Ovary (tissue), 9 donors: ENCODE measurements around the gene SDCCAG8. TPM values are rescaled to one million over a fixed set of nuclear protein-coding genes. Genes with fewer than 3 reads are reported as not detected.

ENCODE experiments used
- DNase-seq, 5 donors: peaks; one replicate each; pipeline ENCODE4 v3.0.0-alpha.2; 2019 to 2020
- H3K27ac ChIP-seq, 2 donors: fragments of 200-600 bp; one replicate each; pipeline versions ENCODE4 v1.5.1 to v1.8.0; 2019 to 2022
- H3K27me3 ChIP-seq: fragments of 200-600 bp; one replicate; pipeline ENCODE4 v1.8.0; 2022
- H3K36me3 ChIP-seq: fragments of 200-600 bp; sonication (generic); one replicate; pipeline ENCODE4 v1.5.1; 2019
- H3K4me1 ChIP-seq: one replicate; pipeline ENCODE4 v1.8.1; 2013; ENCODE audit warnings: mild to moderate bottlenecking, moderate library complexity; ENCODE audit not compliant: insufficient read depth
- H3K4me3 ChIP-seq: fragments of 200-600 bp; sonication (generic); one replicate; pipeline ENCODE4 v1.5.1; 2017
- H3K9me3 ChIP-seq, 2 donors: fragments of 200-600 bp in 1 of 2; sonication (generic) in 1 of 2; one replicate each; pipeline versions ENCODE4 v1.5.1 to v1.8.1; 2013 to 2019; ENCODE audit warnings: mild to moderate bottlenecking in 1 of 2, moderate library complexity in 1 of 2
- EP300 ChIP-seq: sonication (generic); formaldehyde crosslinking; IDR thresholded peaks from one replicate; pipeline ENCODE4 v1.6.1; 2017; ENCODE audit warnings: antibody characterized with exemption
- POLR2A ChIP-seq: fragments of 450-650 bp; IDR thresholded peaks from one replicate; pipeline ENCODE4 v1.6.1; 2017; ENCODE audit warnings: antibody characterized with exemption, mild to moderate bottlenecking, moderate library complexity
- WGBS, 3 donors: extraction: QIAGEN DNeasy Blood & Tissue Kit in 1 of 3; methylation state at CpG; one replicate each; pipeline versions ENCODE4 v1.1.5 to v1.1.7; 2013 to 2017; 5-methylcytosine and 5-hydroxymethylcytosine counted together
- intact Hi-C, 4 donors: fragments of 100-400 bp; cut with DNase I; formaldehyde crosslinking; loops; one replicate each; pipeline versions ENCODE4 v1.11.0 to v1.15.1; 2022 to 2023
- microRNA-seq, 3 donors: library from miRNA; unstranded; fragments of <30 nt; microRNA quantifications; one replicate each; pipeline versions ENCODE4 to v1.2.0, GENCODE V29; 2019 to 2020
- polyA plus RNA-seq, 2 donors: library from polyadenylated mRNA; stranded (reverse); fragments of 200-250 nt in 1 of 2; fragments of 350-450 nt in 1 of 2; fragmentation: Illumina TruSeq in 1 of 2; extraction: RNeasy Lipid Tissue Mini Kit (QIAGEN cat#74804) in 1 of 2; gene quantifications; one replicate each; pipeline ENCODE4 v1.2.3, GENCODE V29; 2013 to 2014
- small RNA-seq: library from RNA; depleted of rRNA; stranded (forward); fragments of <200 nt; gene quantifications from one replicate; pipeline ENCODE3, GENCODE V24; 2016
- total RNA-seq, 7 donors: library from RNA; depleted of rRNA in 2 of 7; stranded (reverse); fragments of >200 nt in 2 of 7; fragmentation: NEBNext Ultra II Directional in 3 of 7; extraction: Animal tissue kit (Norgen Biotek cat#: 25700) in 3 of 7; gene quantifications; one replicate each; pipeline versions ENCODE4 v1.1.0 to v1.2.4, GENCODE V29; 2016 to 2023
- TF ChIP-seq, protein P1 (sequence below), 3 donors: fragments of 450-650 bp in 2 of 3; fragments of 200-600 bp in 1 of 3; IDR thresholded peaks; one replicate each; pipeline versions ENCODE4 v1.5.1 to v1.8.0; 2016 to 2022; ENCODE audit warnings: antibody characterized with exemption in 3 of 3, mild to moderate bottlenecking in 1 of 3
- donor health status: DM: no; HTN: no; CAD: no; lungs with moderate emphysema.
- donor health status: DM: no; HTN: no; CAD: no.
- donor health status: Bipolar disorder and iron deficiency.
- donor health status: DM: yes; HTN: yes; CAD: no.
- donor health status: DM: no; HTN: no; CAD: no.
- donor health status: DM: yes; HTN: yes; CAD: no.

SDCCAG8 gene
- total and polyA plus RNA-seq, 9 donors, result 19.8 to 45.9 (median 30.6) TPM

GRCh38 chr1:243548516-243548915, 292.7 kb downstream of the SDCCAG8 start:
- intact Hi-C loops, result no loop called here
- no peak for DNase-seq
- 83 to 86% (median 84%) methylated on average over 1 of the region's 1 CpG for WGBS, 3 donors
- Histone ChIP-seq H3K36me3 (no peaks in the 10 kb centered on the region), H3K9me3 (no peaks in the 10 kb centered on the region), H3K4me1 (no peaks in the 10 kb centered on the region), H3K4me3 (no peak overlapping the region), H3K27me3 (no peaks in the 10 kb centered on the region), H3K27ac (no peak overlapping the region)
- TF ChIP-seq, protein P1, sequence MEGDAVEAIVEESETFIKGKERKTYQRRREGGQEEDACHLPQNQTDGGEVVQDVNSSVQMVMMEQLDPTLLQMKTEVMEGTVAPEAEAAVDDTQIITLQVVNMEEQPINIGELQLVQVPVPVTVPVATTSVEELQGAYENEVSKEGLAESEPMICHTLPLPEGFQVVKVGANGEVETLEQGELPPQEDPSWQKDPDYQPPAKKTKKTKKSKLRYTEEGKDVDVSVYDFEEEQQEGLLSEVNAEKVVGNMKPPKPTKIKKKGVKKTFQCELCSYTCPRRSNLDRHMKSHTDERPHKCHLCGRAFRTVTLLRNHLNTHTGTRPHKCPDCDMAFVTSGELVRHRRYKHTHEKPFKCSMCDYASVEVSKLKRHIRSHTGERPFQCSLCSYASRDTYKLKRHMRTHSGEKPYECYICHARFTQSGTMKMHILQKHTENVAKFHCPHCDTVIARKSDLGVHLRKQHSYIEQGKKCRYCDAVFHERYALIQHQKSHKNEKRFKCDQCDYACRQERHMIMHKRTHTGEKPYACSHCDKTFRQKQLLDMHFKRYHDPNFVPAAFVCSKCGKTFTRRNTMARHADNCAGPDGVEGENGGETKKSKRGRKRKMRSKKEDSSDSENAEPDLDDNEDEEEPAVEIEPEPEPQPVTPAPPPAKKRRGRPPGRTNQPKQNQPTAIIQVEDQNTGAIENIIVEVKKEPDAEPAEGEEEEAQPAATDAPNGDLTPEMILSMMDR (IDR thresholded peaks at IDR 0.05), result no peak
- TF ChIP-seq POLR2A, result no peak
- no peak for TF ChIP-seq EP300

GRCh38 chr1:243549108-243549507, 293.3 kb downstream of the SDCCAG8 start:
- Histone ChIP-seq H3K27ac (no peak overlapping the region), H3K9me3 (no peaks in the 10 kb centered on the region), H3K4me3 (no peak overlapping the region), H3K4me1 (no peaks in the 10 kb centered on the region), H3K36me3 (no peaks in the 10 kb centered on the region), H3K27me3 (no peaks in the 10 kb centered on the region)
- intact Hi-C loops, result no loop called here
- TF ChIP-seq, protein P1 (IDR thresholded peaks at IDR 0.05), result no peak
- no peak for TF ChIP-seq EP300
- DNase-seq, result no peak

Small RNA genes within 50 kb of the gene (microRNA-seq; reads per million reads assigned to microRNA genes)
- gene MIR4677, result 0.71 to 2.0 (median 0.75) reads per million in 3 donors

Small RNA genes within 50 kb of the gene (small RNA-seq; reads per million reads assigned to genes)
- 5.6 reads per million, percentile 81 among the genes with 10 or more reads in this experiment for gene MIR4677

Other genes starting within 250 kb of the SDCCAG8 start
- 10 to 100 TPM; 30.7 to 66.4 (median 54.2) TPM for gene CEP170, start 760 bp upstream of the SDCCAG8 start, total RNA-seq
- 10 to 100 TPM; 16.4 to 25.6 TPM for gene CEP170, start 760 bp upstream of the SDCCAG8 start, polyA plus RNA-seq